Right lobe of liver (tissue), 6 donors: Measurements from ENCODE around the gene KDM7A. TPM values are rescaled to one million over a fixed set of nuclear protein-coding genes. Genes with fewer than 3 reads are reported as not detected.

Source experiments
- ATAC-seq, 4 donors: fragments of 200-7000 bp; cut with Tn5 transposase; one replicate each; pipeline ENCODE4 v1.9.1; 2020; ENCODE audit warnings: mild to moderate bottlenecking in 4 of 4, moderate library complexity in 4 of 4
- DNase-seq, 3 donors: peaks; one replicate each; pipeline ENCODE4 v3.0.0-alpha.2; 2020
- H3K27ac ChIP-seq, 3 donors: fragments of 200-600 bp; one replicate each; pipeline ENCODE4 v1.8.0; 2022
- H3K27me3 ChIP-seq, 2 donors: fragments of 200-600 bp; one replicate each; pipeline ENCODE4 v1.8.0; 2022
- H3K36me3 ChIP-seq, 4 donors: fragments of 200-600 bp; sonication (generic) in 1 of 4; one replicate each; pipeline versions ENCODE4 v1.5.1 to v1.8.0; 2017 to 2022; ENCODE audit warnings: control low read depth in 1 of 4
- H3K4me1 ChIP-seq, 4 donors: fragments of 200-600 bp; sonication (generic) in 1 of 4; one replicate each; pipeline versions ENCODE4 v1.5.1 to v1.8.0; 2017 to 2022; ENCODE audit warnings: control low read depth in 1 of 4
- H3K4me3 ChIP-seq, 3 donors: fragments of 200-600 bp; one replicate each; pipeline ENCODE4 v1.8.0; 2022
- H3K9me3 ChIP-seq, 4 donors: fragments of 200-600 bp; sonication (generic) in 1 of 4; one replicate each; pipeline versions ENCODE4 v1.5.1 to v1.8.0; 2017 to 2022; ENCODE audit warnings: control low read depth in 1 of 4
- POLR2A ChIP-seq: fragments of 450-650 bp; IDR thresholded peaks from one replicate; pipeline ENCODE4 v1.6.1; 2017; ENCODE audit warnings: antibody characterized with exemption, mild to moderate bottlenecking
- WGBS: methylation state at CpG from one replicate; pipeline ENCODE4 v1.1.6; 2018; ENCODE audit warnings: low coverage, low lambda C conversion rate; ENCODE audit not compliant: insufficient coverage; ENCODE audit errors: missing lambda C conversion rate; 5-methylcytosine and 5-hydroxymethylcytosine counted together
- intact Hi-C, 2 donors: fragments of 100-400 bp; cut with DNase I; formaldehyde crosslinking; loops; one replicate each; pipeline versions ENCODE4 v1.11.2 to v1.14.1; 2022
- total RNA-seq, 6 experiments: library from RNA; depleted of rRNA in 2 of 6; stranded (reverse); fragments of >200 nt in 2 of 6; fragmentation: NEBNext Ultra II Directional in 3 of 6; extraction: Animal tissue kit (Norgen Biotek cat#: 25700) in 3 of 6; gene quantifications; one replicate each; pipeline versions ENCODE4 v1.1.0 to v1.2.4, GENCODE V29; 2016 to 2023
- TF ChIP-seq, protein P1 (sequence below), 4 donors: fragments of 200-600 bp in 3 of 4; fragments of 450-650 bp in 1 of 4; IDR thresholded peaks; one replicate each; pipeline versions ENCODE4 v1.5.1 to v1.8.0; 2016 to 2022; ENCODE audit warnings: antibody characterized with exemption in 4 of 4, mild to moderate bottlenecking in 2 of 4
- donor health status: DM: no; HTN: yes; CAD: no.
- donor health status: DM: no; HTN: no; CAD: no.
- donor health status: DM: no; HTN: no; CAD: no.
- donor health status: DM: no; HTN: yes; CAD: no.
- donor health status: DM: no; HTN: yes; CAD: no.

KDM7A gene
- total RNA-seq, 6 experiments from 2014 or later, result 3.7 to 10.7 (median 6.8) TPM

DNA sequence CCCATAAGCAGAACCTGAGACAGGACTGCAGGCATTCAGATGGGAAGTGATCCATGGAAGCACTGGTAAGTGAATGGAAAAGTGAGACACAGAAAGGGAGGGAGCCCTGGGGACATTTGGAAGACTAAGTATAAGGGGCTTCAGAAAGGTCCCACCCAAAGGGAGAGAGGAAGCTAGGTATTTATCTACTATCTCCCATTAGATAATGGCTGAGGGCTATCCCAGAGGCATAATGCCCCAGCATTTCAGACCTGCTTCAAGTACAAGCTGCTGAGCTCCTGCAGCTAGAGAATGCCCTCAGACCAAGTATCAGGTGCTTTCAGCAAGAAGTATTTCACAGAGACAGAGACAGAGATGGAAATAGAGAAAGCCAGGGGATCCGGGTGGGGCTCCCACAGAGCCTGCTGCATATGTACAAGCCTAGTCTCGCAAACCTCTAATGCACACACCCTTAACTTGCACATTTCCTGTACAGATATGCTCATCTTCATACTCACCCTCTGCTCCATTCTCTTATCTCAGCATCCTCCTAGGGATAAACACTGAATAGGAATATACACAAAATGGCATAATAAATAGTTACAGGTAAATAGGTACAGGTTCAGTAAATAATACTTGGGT, 20.2 kb downstream of the KDM7A start:
- TF ChIP-seq, protein P1, sequence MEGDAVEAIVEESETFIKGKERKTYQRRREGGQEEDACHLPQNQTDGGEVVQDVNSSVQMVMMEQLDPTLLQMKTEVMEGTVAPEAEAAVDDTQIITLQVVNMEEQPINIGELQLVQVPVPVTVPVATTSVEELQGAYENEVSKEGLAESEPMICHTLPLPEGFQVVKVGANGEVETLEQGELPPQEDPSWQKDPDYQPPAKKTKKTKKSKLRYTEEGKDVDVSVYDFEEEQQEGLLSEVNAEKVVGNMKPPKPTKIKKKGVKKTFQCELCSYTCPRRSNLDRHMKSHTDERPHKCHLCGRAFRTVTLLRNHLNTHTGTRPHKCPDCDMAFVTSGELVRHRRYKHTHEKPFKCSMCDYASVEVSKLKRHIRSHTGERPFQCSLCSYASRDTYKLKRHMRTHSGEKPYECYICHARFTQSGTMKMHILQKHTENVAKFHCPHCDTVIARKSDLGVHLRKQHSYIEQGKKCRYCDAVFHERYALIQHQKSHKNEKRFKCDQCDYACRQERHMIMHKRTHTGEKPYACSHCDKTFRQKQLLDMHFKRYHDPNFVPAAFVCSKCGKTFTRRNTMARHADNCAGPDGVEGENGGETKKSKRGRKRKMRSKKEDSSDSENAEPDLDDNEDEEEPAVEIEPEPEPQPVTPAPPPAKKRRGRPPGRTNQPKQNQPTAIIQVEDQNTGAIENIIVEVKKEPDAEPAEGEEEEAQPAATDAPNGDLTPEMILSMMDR (IDR thresholded peaks at IDR 0.05), result no peak
- TF ChIP-seq POLR2A, result no peak
- Histone ChIP-seq H3K4me3 (no peak overlapping the region), H3K4me1 (peaks cover 0 to 20% (median 8%) of the 10 kb centered on the region in 4 donors), H3K27ac (no peak overlapping the region), H3K27me3 (no peaks in the 10 kb centered on the region), H3K9me3 (no peaks in the 10 kb centered on the region), H3K36me3 (no peaks in the 10 kb centered on the region)
- WGBS, result 73% methylated on average over 2 of the region's 2 CpGs
- DNase-seq, result no peak
- ATAC-seq, result peak in 1 of 4 donors; percentile 5
- intact Hi-C loops, result no loop called here

DNA sequence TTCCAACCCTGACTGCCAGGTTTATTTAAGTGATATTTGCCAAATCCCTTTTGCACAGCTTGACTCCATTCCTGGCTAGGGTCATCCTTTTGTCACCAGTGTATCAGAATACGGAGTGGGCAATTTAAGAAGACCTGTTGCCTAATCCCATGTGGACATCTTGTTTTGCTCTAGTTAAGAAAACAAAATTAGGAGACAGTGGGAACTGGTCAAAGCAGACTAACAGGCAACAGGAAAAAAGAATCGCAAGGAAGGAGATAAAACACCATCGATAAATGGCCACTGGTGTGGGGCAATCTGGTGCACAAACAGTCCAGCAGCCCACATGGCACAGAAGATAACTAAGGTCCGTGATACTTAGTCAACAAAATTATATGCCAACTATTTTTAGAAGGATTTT, 21.4 kb downstream of the KDM7A start:
- H3K27me3 ChIP-seq, result no peaks in the 10 kb centered on the region
- no peak overlapping the region for H3K27ac ChIP-seq
- no peaks in the 10 kb centered on the region for H3K36me3 ChIP-seq
- ATAC-seq (peak; percentile 66 to 88 (median 73)), DNase-seq (no peak)
- WGBS, result 12% methylated on average over 4 of the region's 4 CpGs
- H3K4me1 ChIP-seq, result peaks cover 0 to 20% (median 8%) of the 10 kb centered on the region in 4 donors
- no peak overlapping the region for H3K4me3 ChIP-seq
- no peaks in the 10 kb centered on the region for H3K9me3 ChIP-seq
- TF ChIP-seq, protein P1 (IDR thresholded peaks at IDR 0.05), result no peak
- TF ChIP-seq POLR2A, result no peak
- intact Hi-C loops, result no loop called here

DNA sequence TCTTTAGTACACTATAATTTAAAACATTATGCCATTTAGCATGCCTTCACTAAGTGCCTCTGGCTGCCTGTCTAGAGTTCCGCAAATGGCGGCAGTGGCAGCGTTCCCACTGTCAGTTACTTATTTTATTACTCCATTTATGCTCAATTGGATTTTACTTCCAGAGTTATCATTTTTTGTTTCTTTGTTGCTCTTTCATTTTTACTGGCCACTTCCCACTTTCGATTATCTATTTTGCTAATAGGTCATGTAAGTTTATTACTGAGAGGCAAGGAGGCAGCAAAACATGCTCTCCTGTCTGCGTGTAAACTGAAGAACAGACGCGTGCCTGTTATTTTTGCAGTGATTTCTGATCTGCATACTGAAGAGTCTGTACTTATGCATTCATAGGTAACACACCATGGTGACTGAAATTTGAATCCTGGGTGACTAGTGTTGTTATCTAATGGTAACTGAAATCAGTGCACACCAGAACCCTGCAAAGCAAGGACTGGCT, 23.1 kb downstream of the KDM7A start:
- intact Hi-C loops, result no loop called here
- peaks cover 0 to 20% (median 8%) of the 10 kb centered on the region in 4 donors for H3K4me1 ChIP-seq
- H3K27ac ChIP-seq, result no peak overlapping the region
- ATAC-seq (peak in 1 of 4 donors; percentile 50), DNase-seq (no peak)
- H3K36me3 ChIP-seq, result no peaks in the 10 kb centered on the region
- H3K4me3 ChIP-seq, result no peak overlapping the region
- WGBS, result 92% methylated on average over 7 of the region's 7 CpGs
- TF ChIP-seq, protein P1 (IDR thresholded peaks at IDR 0.05), result no peak
- no peak for TF ChIP-seq POLR2A
- no peaks in the 10 kb centered on the region for H3K27me3 ChIP-seq
- no peaks in the 10 kb centered on the region for H3K9me3 ChIP-seq

DNA sequence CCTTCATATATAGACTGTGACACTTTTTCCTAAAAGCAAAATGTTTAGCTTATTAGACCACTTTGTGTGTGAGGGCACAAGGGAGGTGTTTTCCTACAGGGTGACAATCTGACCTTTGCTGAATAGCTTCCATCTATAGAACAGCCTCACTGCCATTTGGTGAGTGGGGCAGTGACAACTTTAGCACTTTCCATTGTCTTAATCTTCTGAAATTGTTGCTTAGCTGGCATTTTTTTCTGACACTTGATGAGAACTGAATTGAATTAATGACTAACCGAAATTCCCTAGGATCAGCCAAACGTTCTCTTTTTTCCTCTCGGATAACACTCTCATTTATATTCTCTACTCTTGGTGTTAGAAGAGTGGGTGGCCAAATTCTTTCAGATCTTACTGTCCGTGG, 30.2 kb downstream of the KDM7A start:
- Histone ChIP-seq H3K27ac (no peak overlapping the region), H3K4me3 (no peak overlapping the region), H3K27me3 (no peaks in the 10 kb centered on the region), H3K4me1 (peaks cover 0 to 8% (median 2%) of the 10 kb centered on the region in 4 donors), H3K9me3 (no peaks in the 10 kb centered on the region), H3K36me3 (no peaks in the 10 kb centered on the region)
- intact Hi-C loops, result no loop called here
- WGBS, result 33% methylated on average over 4 of the region's 4 CpGs
- TF ChIP-seq, protein P1 (IDR thresholded peaks at IDR 0.05), result no peak
- no peak for TF ChIP-seq POLR2A
- no peak for DNase-seq
- no peak for ATAC-seq
